Activated T-cell treated with anti-CD3 and anti-CD28 coated beads, Interleukin-2, amount 50 U/mL, for 4 hours (primary cell): ENCODE data around the gene GPR3. TPM values are rescaled to one million over a fixed set of nuclear protein-coding genes. Genes with fewer than 3 reads are reported as not detected.

Source experiments
- ATAC-seq, 2 donors: fragments of 200-7000 bp; cut with Tn5 transposase; one replicate each; pipeline ENCODE4 v1.10.0; 2021
- DNase-seq: peaks from one replicate; pipeline ENCODE4 v3.0.0-alpha.2; 2020
- H3K27me3 Mint-ChIP-seq: one replicate; pipeline ENCODE4 v1.8.0; 2021; ENCODE audit warnings: low read depth, mixed read lengths
- H3K36me3 Mint-ChIP-seq: one replicate; pipeline ENCODE4 v1.8.0; 2022; ENCODE audit warnings: mixed read lengths; ENCODE audit not compliant: insufficient read depth
- H3K4me1 Mint-ChIP-seq: one replicate; pipeline ENCODE4 v1.8.0; 2021; ENCODE audit warnings: low read depth, mixed read lengths
- H3K4me3 Mint-ChIP-seq: one replicate; pipeline ENCODE4 v1.8.0; 2021; ENCODE audit warnings: mild to moderate bottlenecking, moderate library complexity, mixed read lengths
- H3K9me3 Mint-ChIP-seq: one replicate; pipeline ENCODE4 v1.8.0; 2021; ENCODE audit warnings: mixed read lengths
- total RNA-seq, 3 donors: library from RNA; stranded (reverse); gene quantifications; one replicate each; pipeline ENCODE4 v1.2.1, GENCODE V29; 2021

GPR3 gene
- total RNA-seq, 3 donors from 2014 or later: 2.7 to 4.9 (median 3.4) TPM

GRCh38 chr1:27355683-27356082 lies 36.7 kb upstream of the GPR3 start:
- Mint-ChIP-seq H3K27me3 (peaks cover 2% of the 10 kb centered on the region), H3K36me3 (peaks cover 4% of the 10 kb centered on the region), H3K4me3 (no peak overlapping the region), H3K4me1 (peaks cover 43% of the 10 kb centered on the region), H3K9me3 (no peaks in the 10 kb centered on the region)
- ATAC-seq (no peak), DNase-seq (no peak)

- peak overlapping the region; percentile 69 for H3K4me3 Mint-ChIP-seq
- H3K4me1 Mint-ChIP-seq: peaks cover 43% of the 10 kb centered on the region
- no peaks in the 10 kb centered on the region for H3K9me3 Mint-ChIP-seq
- peaks cover 4% of the 10 kb centered on the region for H3K36me3 Mint-ChIP-seq
- ATAC-seq (no peak), DNase-seq (no peak)
- peaks cover 2% of the 10 kb centered on the region for H3K27me3 Mint-ChIP-seq
Measured at GRCh38 chr1:27356277-27356618, 36.2 kb upstream of the GPR3 start.

- peaks cover 2% of the 10 kb centered on the region for H3K27me3 Mint-ChIP-seq
- no peaks in the 10 kb centered on the region for H3K9me3 Mint-ChIP-seq
- H3K4me3 Mint-ChIP-seq: peak overlapping the region; percentile 69
- DNase-seq (no peak), ATAC-seq (peak; percentile 43 to 58)
- H3K36me3 Mint-ChIP-seq: peaks cover under 1% of the 10 kb centered on the region
- peaks cover 43% of the 10 kb centered on the region for H3K4me1 Mint-ChIP-seq
Measured at GRCh38 chr1:27356619-27357280, 35.7 kb upstream of the GPR3 start.

- ATAC-seq (peak; percentile 75 to 78), DNase-seq (peak; percentile 81)
- Mint-ChIP-seq H3K36me3 (no peaks in the 10 kb centered on the region), H3K27me3 (peaks cover 2% of the 10 kb centered on the region), H3K4me3 (peak overlapping the region; percentile 69), H3K4me1 (peaks cover 43% of the 10 kb centered on the region), H3K9me3 (no peaks in the 10 kb centered on the region)
Measured at GRCh38 chr1:27357281-27358037, 35.0 kb upstream of the GPR3 start.

- Mint-ChIP-seq H3K9me3 (no peaks in the 10 kb centered on the region), H3K27me3 (peaks cover 2% of the 10 kb centered on the region), H3K4me1 (peaks cover 43% of the 10 kb centered on the region), H3K4me3 (peak overlapping the region; percentile 69), H3K36me3 (no peaks in the 10 kb centered on the region)
- DNase-seq: no peak
- ATAC-seq: no peak
Measured at GRCh38 chr1:27358038-27358927, 34.1 kb upstream of the GPR3 start.

GRCh38 chr1:27358928-27359313 lies 33.5 kb upstream of the GPR3 start:
- H3K4me3 Mint-ChIP-seq: peak overlapping the region; percentile 35
- DNase-seq (no peak), ATAC-seq (no peak)
- H3K4me1 Mint-ChIP-seq: peaks cover 43% of the 10 kb centered on the region
- H3K9me3 Mint-ChIP-seq: no peaks in the 10 kb centered on the region
- H3K36me3 Mint-ChIP-seq: no peaks in the 10 kb centered on the region
- H3K27me3 Mint-ChIP-seq: peaks cover 2% of the 10 kb centered on the region

- Mint-ChIP-seq H3K4me3 (peak overlapping the region; percentile 77), H3K27me3 (peaks cover 2% of the 10 kb centered on the region), H3K4me1 (peaks cover 46% of the 10 kb centered on the region), H3K36me3 (no peaks in the 10 kb centered on the region), H3K9me3 (no peaks in the 10 kb centered on the region)
- no peak for DNase-seq
- peak in 1 of 2 donors; percentile 10 for ATAC-seq
Measured at GRCh38 chr1:27359822-27360158, 32.6 kb upstream of the GPR3 start.

GRCh38 chr1:27360159-27361043 lies 32.0 kb upstream of the GPR3 start:
- DNase-seq (peak; percentile 32), ATAC-seq (peak in 1 of 2 donors; percentile 8)
- Mint-ChIP-seq H3K4me1 (peaks cover 50% of the 10 kb centered on the region), H3K4me3 (peak overlapping the region; percentile 77), H3K36me3 (no peaks in the 10 kb centered on the region), H3K9me3 (no peaks in the 10 kb centered on the region), H3K27me3 (peaks cover 2% of the 10 kb centered on the region)

- Mint-ChIP-seq H3K36me3 (no peaks in the 10 kb centered on the region), H3K4me1 (peaks cover 47% of the 10 kb centered on the region), H3K27me3 (peaks cover 2% of the 10 kb centered on the region), H3K4me3 (peak overlapping the region; percentile 77), H3K9me3 (no peaks in the 10 kb centered on the region)
- ATAC-seq (no peak), DNase-seq (no peak)
Measured at GRCh38 chr1:27361044-27361402, 31.4 kb upstream of the GPR3 start.

- no peak overlapping the region for H3K4me3 Mint-ChIP-seq
- H3K36me3 Mint-ChIP-seq: no peaks in the 10 kb centered on the region
- H3K4me1 Mint-ChIP-seq: peaks cover 41% of the 10 kb centered on the region
- ATAC-seq: no peak
- peaks cover 2% of the 10 kb centered on the region for H3K27me3 Mint-ChIP-seq
- DNase-seq: no peak
- no peaks in the 10 kb centered on the region for H3K9me3 Mint-ChIP-seq
Measured at GRCh38 chr1:27361553-27361952, 30.9 kb upstream of the GPR3 start.

- no peak for DNase-seq
- Mint-ChIP-seq H3K27me3 (no peaks in the 10 kb centered on the region), H3K36me3 (no peaks in the 10 kb centered on the region), H3K9me3 (no peaks in the 10 kb centered on the region), H3K4me3 (no peak overlapping the region), H3K4me1 (peaks cover 31% of the 10 kb centered on the region)
- no peak for ATAC-seq
Measured at GRCh38 chr1:27363766-27364695, 28.4 kb upstream of the GPR3 start.

- H3K36me3 Mint-ChIP-seq: no peaks in the 10 kb centered on the region
- ATAC-seq: peak in 1 of 2 donors; percentile 33
- DNase-seq: no peak
- H3K4me1 Mint-ChIP-seq: peaks cover 28% of the 10 kb centered on the region
- H3K27me3 Mint-ChIP-seq: no peaks in the 10 kb centered on the region
- peak overlapping the region; percentile 85 for H3K4me3 Mint-ChIP-seq
- no peaks in the 10 kb centered on the region for H3K9me3 Mint-ChIP-seq
Measured at GRCh38 chr1:27364696-27365371, 27.6 kb upstream of the GPR3 start.
